ENCODE data around the gene TEX22.

TEX22 gene

DNA sequence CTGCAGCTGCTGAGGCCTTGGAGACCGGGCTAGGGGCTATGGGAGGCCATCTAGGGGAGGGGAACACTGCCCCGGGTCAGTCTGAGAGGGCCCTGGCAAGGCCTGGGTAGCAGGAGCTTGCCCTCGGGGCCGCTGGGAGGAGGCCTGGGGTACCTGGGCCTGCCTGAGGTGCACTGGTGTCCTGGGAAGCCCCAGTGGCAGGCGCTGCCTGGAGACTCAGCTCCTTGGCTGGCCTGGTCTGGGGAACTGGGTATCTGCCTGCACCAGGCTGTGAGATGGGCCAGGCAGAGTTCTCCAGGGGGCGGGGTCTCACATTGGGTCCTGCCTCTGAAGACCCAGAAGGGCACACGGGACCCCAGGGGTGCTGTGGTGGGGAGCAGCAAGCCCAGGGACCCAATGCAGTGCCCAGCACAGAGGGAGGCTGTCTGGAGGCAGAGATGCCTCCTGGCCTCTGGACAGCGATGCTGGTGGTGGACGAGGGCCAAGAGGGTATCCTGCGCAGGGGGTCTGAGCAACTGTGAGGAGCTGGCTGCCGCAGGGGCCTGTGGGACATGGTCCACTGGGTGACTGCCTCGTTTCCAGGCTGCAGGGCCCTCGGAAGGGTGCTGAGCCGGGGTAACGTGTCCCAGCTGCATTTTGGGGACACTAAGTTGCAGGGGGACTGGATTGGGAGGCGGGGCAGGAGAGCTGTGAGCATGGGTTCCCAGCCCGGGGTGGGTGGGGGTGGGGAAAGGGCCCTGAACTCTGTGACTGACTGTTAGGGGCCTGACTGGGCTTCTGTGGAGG lies 13.8 kb downstream of the TEX22 start:
- TF ChIP-seq, protein P1, sequence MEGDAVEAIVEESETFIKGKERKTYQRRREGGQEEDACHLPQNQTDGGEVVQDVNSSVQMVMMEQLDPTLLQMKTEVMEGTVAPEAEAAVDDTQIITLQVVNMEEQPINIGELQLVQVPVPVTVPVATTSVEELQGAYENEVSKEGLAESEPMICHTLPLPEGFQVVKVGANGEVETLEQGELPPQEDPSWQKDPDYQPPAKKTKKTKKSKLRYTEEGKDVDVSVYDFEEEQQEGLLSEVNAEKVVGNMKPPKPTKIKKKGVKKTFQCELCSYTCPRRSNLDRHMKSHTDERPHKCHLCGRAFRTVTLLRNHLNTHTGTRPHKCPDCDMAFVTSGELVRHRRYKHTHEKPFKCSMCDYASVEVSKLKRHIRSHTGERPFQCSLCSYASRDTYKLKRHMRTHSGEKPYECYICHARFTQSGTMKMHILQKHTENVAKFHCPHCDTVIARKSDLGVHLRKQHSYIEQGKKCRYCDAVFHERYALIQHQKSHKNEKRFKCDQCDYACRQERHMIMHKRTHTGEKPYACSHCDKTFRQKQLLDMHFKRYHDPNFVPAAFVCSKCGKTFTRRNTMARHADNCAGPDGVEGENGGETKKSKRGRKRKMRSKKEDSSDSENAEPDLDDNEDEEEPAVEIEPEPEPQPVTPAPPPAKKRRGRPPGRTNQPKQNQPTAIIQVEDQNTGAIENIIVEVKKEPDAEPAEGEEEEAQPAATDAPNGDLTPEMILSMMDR (conservative IDR thresholded peaks at IDR 0.05; ENCODE audit: control insufficient read depth, insufficient read depth, low read depth, low read length): no peak
- no peak overlapping the region for H3K4me3 ChIP-seq (ENCODE audit: control insufficient read depth, low read depth, low read length)
- DNase-seq (ENCODE audit: low read depth): no peak

DNA sequence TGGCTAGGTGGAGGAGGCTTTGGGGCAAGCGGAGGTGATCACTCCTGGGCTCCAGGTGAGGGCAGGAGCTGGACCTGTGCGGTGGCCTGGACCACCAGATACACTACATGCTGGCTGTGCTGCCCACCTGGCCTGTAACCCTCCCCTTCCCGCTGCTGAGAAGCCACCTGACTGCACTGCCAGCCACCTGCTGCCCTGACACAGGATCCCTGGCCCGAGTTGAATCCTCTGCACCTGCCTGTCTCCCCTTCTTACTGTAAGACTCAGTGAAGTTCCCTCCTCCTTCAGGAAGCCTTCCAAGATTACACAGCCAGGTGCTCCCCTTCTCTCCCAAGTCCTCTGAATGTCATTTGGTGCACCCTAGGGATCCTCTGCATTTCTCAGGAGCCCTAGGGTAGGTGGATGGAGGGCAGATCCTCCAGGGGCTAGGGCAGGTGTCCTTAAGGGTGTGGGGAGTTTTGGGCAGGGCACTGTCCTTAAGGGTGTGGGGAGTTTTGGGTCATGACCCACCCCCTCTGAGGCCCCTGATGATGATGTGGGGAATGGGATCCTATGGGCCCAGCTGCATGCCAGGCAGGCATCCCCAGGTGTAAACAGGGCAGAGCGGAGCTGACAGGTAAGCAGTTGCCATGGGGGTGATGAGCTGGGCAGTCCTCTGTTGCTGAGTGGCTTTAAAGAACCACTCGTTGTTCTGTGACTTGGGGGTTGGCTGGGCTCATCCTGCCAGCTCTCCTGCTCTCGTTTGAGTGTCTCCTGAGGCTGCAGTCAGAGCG lies 14.6 kb downstream of the TEX22 start:
- no peak for DNase-seq (ENCODE audit: low read depth)
- no peak overlapping the region for H3K4me3 ChIP-seq (ENCODE audit: control insufficient read depth, low read depth, low read length)
- TF ChIP-seq, protein P1 (conservative IDR thresholded peaks at IDR 0.05; ENCODE audit: control insufficient read depth, insufficient read depth, low read depth, low read length): no peak

DNA sequence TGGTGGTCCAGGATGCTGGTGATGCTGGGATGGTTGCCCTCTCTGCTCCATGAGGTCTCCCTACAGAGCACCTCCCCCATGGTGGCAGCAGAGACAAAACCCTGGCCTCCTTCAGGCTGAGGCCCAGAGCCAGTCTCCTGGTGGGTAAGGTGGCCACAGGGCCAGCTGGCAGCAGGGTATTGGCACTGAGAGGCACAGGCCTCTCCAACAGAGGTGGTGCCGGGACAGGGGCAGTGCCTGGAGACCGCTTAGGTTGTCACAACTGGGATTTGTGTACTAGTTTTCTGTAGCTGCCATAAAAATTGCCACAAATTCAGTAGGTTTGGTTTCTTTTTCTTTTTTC lies 15.2 kb downstream of the TEX22 start:
- H3K4me3 ChIP-seq (ENCODE audit: control insufficient read depth, low read depth, low read length): no peak overlapping the region
- no peak for DNase-seq (ENCODE audit: low read depth)
- TF ChIP-seq, protein P1 (conservative IDR thresholded peaks at IDR 0.05; ENCODE audit: control insufficient read depth, insufficient read depth, low read depth, low read length): no peak

DNA sequence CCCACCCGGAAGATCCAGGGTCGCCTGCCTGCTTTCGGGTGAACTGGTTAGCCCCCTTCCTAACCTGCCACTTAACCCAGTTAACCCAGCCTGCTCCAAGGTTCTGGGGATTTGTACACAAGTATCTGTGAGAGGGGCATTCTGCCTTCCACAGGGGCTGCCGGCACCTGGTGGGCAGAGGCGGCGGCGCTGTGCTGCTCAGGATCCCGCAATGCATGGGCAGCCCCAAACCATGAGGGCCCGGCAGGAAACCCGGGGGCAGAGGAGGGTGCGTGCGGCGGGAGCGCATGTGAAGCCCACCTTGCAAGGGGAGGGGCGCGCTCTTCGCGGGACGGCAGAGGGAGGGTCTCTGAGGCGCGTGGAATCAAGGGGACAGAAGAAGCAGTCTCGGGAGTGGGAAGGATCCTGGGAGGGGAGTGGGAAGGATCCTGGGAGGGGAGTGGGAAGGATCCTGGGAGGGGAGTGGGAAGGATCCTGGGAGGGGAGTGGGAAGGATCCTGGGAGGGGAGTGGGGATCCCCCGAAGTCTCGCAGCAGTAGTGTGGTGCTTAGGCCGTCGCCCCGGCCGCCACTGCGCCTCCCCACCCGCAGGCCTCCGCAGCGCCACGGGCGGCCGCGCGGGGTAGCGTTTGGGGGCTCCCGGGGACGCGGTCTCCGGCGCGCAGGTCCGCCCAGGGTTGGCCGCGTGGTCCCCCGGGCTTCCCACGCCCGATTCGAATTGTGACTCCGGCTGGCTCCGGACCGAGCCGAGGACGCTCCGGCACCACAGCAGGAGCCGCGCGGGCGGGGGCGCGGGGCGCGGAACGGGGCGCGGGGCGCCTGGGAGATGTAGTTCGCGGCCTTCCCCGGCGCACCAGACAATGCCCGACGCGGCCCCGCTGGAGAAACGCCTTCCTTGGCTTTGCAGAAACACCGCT lies 16.4 kb downstream of the TEX22 start:
- TF ChIP-seq, protein P1 (conservative IDR thresholded peaks at IDR 0.05; ENCODE audit: control insufficient read depth, insufficient read depth, low read depth, low read length): no peak

DNA sequence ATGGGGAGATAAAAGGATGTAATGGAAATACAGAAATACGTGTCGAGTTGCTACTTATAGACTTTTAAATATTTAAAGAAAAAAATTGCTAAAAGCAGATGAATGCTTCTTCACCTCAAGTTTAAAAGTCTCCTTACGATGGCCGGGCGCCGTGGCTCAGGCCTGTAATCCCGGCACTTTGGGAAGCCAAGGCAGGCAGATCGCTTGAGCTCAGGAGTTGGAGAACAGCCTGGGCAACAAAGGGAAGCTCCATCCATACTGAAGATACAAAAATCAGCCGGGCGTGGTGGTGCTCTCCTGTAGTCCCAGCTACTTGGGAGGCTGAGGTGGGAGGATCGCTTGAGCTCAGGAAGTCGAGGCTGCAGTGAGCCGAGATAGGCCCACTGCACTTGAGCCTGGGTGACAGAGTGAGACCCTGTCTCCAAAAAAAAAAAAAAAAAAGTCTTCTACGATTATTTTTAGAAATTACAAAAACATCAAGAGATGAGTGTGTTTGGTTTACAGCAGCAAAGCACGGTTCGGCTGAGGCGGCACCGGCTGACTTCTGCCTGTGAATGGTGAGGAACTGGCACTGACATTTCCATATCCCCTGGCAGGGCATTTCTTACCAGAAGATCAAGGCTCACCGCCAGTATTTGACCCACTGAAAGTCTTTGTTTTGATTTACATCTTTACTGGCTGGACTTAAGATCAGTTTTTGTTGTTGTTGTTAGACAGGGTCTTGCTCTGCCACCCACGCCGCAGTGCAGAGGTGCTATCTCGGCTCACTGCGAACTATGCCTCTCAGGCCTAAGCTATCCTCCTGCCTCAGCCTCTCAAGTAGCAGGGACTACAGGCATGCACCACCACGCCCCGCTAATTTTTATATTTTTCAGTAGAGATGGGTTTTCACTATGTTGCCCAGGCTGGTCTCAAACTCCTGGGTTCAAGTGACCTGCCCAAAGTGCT lies 17.4 kb downstream of the TEX22 start:
- TF ChIP-seq, protein P1 (conservative IDR thresholded peaks at IDR 0.05; ENCODE audit: control insufficient read depth, insufficient read depth, low read depth, low read length): no peak

More for the DNA sequence above, 16.4 kb downstream of the TEX22 start:
- H3K4me3 ChIP-seq (ENCODE audit: control insufficient read depth, low read depth, low read length): peak overlapping the region; percentile 28
- DNase-seq (ENCODE audit: low read depth): peak; percentile 61

More for the DNA sequence above, 17.4 kb downstream of the TEX22 start:
- DNase-seq (ENCODE audit: low read depth): no peak
- no peak overlapping the region for H3K4me3 ChIP-seq (ENCODE audit: control insufficient read depth, low read depth, low read length)

Data from fibroblast of mammary gland (primary cell).